PFSK-1 (cell line): ENCODE data around the gene NKX2-3. TPM values are rescaled to one million over a fixed set of nuclear protein-coding genes. Genes with fewer than 3 reads are reported as not detected.

Experiments
- FOXP2 ChIP-seq: optimal IDR thresholded peaks from 2 replicates; pipeline ENCODE3; 2011; ENCODE audit warnings: borderline replicate concordance, control low read depth, inconsistent platforms; ENCODE audit not compliant: insufficient read depth; ENCODE audit errors: extremely low read length, extremely low read depth
- POLR2AphosphoS5 ChIP-seq: IDR thresholded peaks from 2 replicates; pipeline ENCODE4 v1.6.1; 2012; ENCODE audit warnings: low read depth, mild to moderate bottlenecking, control low read depth, low read length, moderate library complexity
- SIN3A ChIP-seq: IDR thresholded peaks from 2 replicates; pipeline ENCODE4 v1.6.1; 2012; ENCODE audit warnings: mild to moderate bottlenecking, low read length, moderate library complexity, borderline replicate concordance; ENCODE audit not compliant: insufficient read depth
- TAF1 ChIP-seq: IDR thresholded peaks from 2 replicates; pipeline ENCODE4 v1.6.1; 2012; ENCODE audit warnings: low read length, control low read depth, borderline replicate concordance; ENCODE audit not compliant: insufficient read depth
- polyA plus RNA-seq: library from polyadenylated mRNA; unstranded; fragments of >200 nt; gene quantifications from one replicate; pipeline ENCODE4 v1.2.1, GENCODE V29; 2012; ENCODE audit warnings: low read depth, missing spikeins; ENCODE audit not compliant: insufficient read length
- TF ChIP-seq, protein P1 (sequence below), 2 experiments: IDR thresholded peaks; 2 replicates each; pipeline versions ENCODE4 v1.6.1 to v1.8.0; 2011 to 2012; ENCODE audit warnings: low read depth in 2 of 2, low read length in 2 of 2, control low read depth in 1 of 2, inconsistent platforms in 1 of 2, mild to moderate bottlenecking in 1 of 2, moderate library complexity in 1 of 2; ENCODE audit not compliant: insufficient read depth in 1 of 2

NKX2-3 gene
- polyA plus RNA-seq: not detected

DNA sequence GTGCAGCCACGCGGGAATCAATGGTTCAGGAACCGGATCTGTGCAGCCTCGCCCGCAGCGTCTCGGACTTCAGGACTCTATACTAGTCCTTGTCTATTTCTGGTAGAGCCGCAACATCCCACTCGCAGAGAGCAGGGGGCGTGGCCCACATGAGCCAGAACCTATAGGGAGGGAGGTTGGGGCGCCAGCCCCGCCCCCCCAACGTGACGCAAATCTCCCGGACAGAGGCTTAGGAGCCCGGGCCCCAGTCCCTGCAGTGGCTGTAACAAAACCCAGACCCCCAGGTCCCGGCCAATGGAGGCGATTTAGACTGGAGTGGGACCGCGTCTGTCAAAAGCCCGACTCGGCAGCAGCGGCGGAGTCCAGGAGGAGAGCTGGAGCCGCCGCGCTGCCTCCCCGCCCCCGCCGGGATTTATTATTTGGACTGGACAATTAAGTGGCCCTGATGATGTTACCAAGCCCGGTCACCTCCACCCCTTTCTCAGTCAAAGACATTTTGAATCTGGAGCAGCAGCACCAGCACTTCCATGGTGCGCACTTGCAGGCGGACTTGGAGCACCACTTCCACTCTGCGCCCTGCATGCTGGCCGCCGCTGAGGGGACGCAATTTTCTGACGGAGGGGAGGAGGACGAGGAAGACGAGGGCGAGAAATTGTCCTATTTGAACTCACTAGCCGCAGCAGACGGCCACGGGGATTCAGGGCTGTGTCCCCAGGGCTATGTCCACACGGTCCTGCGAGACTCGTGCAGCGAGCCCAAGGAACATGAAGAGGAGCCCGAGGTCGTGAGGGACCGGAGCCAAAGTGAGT is at the start of gene NKX2-3:
NKX2-3 (plus strand) TSS at position 256 of the 809 bp plus-strand sequence; CDS start at position 446, 190 bp downstream.
- TF ChIP-seq TAF1: no peak

DNA sequence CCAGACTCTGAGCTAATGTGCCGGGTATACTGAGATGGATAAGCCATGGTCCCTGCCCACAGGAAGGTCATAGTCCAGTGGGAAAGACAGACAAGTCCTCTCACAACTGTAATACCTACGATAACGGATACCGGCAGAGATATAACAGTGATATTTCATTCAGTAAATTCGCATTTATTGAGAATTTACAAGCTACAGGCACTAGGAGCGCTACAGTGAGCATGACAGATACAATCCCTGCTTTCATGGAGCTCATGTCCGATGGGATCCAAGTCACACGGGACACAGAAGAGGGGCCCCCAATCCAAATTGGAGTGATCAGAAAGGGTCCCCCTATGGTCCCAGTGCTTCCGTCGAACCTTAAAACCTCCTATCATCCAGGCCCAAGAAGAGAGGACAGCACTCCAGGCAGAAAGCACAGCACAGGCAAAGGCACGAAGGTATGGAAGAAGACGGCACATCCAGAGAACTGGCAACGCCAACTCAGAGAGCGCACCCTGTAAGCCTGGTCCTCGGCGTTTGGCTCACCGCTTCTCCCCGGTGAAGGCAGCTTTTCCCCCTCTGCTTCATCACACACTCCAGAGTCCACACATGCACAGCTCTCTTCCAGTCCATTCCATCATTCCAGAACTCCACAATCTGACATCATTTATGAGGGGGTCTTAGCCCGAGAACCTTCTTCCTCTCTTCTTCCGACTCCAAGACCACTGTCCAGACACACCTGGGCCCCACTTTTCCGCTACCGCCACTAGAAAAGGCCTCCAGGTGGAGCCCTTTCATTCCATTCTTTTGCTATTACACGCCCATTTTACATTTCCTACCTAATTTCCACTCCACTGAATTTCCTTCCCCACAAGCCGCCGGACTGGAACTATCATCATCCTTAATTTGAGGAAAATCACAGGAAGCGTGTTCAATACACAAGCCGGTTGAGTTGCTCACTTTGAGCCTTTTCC is 47.8 kb upstream of the NKX2-3 start:
- TF ChIP-seq POLR2AphosphoS5 (no peak), SIN3A (no peak), TAF1 (no peak), FOXP2 (no peak)
- TF ChIP-seq, protein P1, sequence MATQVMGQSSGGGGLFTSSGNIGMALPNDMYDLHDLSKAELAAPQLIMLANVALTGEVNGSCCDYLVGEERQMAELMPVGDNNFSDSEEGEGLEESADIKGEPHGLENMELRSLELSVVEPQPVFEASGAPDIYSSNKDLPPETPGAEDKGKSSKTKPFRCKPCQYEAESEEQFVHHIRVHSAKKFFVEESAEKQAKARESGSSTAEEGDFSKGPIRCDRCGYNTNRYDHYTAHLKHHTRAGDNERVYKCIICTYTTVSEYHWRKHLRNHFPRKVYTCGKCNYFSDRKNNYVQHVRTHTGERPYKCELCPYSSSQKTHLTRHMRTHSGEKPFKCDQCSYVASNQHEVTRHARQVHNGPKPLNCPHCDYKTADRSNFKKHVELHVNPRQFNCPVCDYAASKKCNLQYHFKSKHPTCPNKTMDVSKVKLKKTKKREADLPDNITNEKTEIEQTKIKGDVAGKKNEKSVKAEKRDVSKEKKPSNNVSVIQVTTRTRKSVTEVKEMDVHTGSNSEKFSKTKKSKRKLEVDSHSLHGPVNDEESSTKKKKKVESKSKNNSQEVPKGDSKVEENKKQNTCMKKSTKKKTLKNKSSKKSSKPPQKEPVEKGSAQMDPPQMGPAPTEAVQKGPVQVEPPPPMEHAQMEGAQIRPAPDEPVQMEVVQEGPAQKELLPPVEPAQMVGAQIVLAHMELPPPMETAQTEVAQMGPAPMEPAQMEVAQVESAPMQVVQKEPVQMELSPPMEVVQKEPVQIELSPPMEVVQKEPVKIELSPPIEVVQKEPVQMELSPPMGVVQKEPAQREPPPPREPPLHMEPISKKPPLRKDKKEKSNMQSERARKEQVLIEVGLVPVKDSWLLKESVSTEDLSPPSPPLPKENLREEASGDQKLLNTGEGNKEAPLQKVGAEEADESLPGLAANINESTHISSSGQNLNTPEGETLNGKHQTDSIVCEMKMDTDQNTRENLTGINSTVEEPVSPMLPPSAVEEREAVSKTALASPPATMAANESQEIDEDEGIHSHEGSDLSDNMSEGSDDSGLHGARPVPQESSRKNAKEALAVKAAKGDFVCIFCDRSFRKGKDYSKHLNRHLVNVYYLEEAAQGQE (IDR thresholded peaks at IDR 0.05; ENCODE audit: insufficient read depth in 1 of 2, low read depth in 2 of 2, low read length in 2 of 2): no peak

DNA sequence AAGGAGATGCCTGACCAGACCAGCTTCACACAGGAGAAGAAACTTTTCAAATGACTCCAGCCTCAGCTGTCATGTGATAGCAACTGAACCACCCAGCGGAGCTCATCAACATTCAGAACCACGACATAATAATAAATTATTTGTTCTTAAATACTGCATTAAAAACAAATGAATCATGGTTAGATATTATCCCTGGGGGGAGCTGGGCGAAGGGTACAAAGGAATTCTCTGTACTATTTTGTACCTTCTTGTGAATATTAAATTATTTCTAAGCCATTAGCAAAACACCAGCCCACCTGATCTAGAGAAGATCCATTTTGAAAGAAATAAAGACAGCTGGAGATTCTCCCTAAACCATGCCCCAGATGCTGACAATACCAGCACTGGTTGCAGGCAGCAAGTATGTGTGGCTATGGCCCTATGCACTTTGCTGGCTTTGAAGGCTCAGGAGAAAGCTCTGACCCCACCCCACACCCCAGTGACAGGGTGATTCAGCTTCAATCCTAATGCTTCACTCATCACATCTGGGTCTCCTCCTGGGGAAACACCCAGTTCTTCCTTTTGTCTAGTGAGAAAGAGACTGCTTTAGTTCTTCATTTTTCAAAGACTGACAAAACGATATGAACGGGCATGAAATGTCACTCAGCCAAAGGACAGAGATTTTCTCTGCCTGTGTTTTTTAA is 45.5 kb upstream of the NKX2-3 start:
- TF ChIP-seq FOXP2 (no peak), TAF1 (no peak), POLR2AphosphoS5 (no peak), SIN3A (no peak)
- TF ChIP-seq, protein P1 (IDR thresholded peaks at IDR 0.05; ENCODE audit: insufficient read depth in 1 of 2, low read depth in 2 of 2, low read length in 2 of 2): no peak

DNA sequence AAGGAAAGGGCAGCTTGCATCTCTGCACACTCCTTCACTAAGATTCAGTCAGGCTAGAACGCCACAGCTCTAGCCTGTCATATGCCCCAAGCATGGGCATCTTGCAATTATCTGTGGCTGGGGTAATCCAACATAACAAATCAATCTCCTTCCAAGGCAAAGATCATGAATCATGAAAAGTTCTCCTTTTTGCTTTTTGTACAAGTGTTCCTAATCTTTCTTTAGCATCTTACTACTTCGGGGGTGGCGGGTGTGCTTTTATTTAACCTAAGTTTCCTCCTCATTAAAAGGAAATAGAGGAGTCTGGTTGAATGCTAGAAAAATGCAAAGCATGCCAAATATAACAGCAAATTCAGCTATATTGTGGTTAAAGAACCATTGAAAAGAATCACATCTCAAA is 43.5 kb upstream of the NKX2-3 start:
- TF ChIP-seq TAF1 (no peak), SIN3A (no peak), POLR2AphosphoS5 (no peak), FOXP2 (no peak)
- TF ChIP-seq, protein P1 (IDR thresholded peaks at IDR 0.05; ENCODE audit: insufficient read depth in 1 of 2, low read depth in 2 of 2, low read length in 2 of 2): no peak

DNA sequence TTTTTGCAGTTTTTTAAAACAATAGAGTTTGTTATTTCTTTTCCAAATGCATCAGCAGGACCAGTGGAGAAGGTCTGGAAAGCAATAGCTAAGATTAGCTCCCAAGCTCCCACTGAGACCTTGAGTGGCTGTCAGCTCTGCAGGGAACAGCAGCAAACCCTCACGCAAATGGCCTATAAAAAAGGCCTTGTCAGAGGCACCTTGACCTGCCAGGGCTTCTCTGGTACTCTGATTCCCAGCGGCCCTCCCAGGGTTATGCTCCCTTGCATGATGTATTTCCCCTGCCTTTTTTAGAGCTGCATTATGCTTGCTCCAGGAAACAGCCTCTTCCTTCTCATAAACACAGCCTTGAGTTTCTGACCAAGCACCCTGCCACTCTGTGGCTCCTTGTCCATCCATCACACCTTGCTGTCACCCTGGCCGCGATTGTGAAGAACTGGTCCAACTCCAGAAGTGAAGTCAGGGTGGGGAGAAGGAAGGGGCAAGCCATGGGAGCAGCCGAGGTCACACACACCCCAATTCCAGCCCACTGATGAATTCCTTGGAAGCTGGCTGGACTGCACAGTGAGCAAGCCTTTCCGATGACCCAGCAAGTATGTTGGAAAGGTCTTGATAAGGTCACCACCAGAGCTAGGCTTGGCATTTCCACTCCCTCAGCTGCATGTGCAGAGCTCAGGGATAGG is 35.3 kb upstream of the NKX2-3 start:
- TF ChIP-seq SIN3A (no peak), POLR2AphosphoS5 (no peak), FOXP2 (no peak), TAF1 (no peak)
- TF ChIP-seq, protein P1 (IDR thresholded peaks at IDR 0.05; ENCODE audit: insufficient read depth in 1 of 2, low read depth in 2 of 2, low read length in 2 of 2): no peak
